HG02588 (cell line): Measurements from ENCODE around the gene IFITM2.
"Not testable (repeated sequence)": the region's sequence is repeated elsewhere in the genome, so short reads cannot be mapped to it uniquely, and the experiment has no call there.

ENCODE experiments used
- ATAC-seq: cut with Tn5 transposase; IDR thresholded peaks from one replicate; pipeline ENCODE4 v1.9.1; 2021; ENCODE audit warnings: mild to moderate bottlenecking, moderate library complexity; ENCODE audit not compliant: unreplicated experiment

The IFITM2 gene

DNA sequence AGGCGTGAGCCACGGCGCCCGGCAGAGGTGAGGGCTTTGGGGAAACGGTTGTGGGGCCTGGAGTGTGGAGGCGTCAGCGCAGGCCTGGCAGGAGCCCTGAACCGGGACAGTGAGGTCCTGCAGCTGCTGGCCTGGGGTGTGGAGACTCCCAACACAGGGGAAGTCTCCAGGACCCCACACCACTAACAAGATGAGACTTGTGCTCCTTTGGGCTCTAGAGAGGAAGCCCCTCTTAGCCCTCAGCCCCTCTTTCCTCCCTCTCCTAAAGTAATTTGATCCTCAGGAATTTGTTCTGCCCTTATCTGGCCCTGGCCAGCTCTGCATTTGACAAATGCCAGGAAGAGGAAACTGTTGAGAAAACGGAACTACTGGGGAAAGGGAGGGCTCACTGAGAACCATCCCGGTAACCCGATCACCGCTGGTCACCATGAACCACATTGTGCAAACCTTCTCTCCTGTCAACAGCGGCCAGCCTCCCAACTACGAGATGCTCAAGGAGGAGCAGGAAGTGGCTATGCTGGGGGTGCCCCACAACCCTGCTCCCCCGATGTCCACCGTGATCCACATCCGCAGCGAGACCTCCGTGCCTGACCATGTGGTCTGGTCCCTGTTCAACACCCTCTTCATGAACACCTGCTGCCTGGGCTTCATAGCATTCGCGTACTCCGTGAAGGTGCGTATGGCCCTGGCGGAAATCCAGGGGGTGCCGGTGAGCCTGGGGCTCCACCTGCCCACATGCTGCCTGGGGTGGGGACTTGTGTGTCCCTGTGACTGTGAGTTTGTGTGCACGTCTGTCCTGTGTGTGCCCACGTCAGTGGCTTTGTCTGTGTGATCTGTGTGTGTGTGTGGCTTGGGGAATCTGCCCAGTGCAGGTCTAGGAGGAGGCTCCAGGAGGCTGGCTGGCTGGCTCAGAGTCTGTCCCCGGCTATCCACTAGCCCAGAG lies at the start of gene IFITM2:
Gene IFITM2, plus strand, starts transcription at position 51 of the 943 bp plus-strand sequence. Its CDS starts 377 bp downstream, at position 428.
- not testable (repeated sequence) for ATAC-seq

GRCh38 chr11:259413-259812 lies 48.2 kb upstream of the IFITM2 start:
- no peak for ATAC-seq

DNA sequence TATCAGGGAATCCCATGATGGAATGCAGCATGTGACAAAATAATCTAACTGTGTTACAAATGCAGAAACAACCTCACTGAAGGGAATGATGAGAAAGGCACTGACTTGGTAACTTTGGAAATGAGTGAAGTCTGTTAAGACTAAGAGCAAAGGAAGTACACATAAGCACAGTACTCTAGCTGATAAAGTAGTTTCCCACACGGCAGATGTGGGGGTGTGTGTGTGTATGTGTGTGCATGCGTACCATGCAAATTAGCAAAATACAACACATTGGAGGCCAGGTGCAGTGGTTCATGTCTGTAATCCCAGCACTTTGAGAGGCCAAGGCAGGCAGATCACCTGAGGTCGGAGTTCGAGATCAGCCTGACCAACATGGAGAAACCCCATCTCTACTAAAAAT lies 46.0 kb upstream of the IFITM2 start:
- ATAC-seq, result no peak

GRCh38 chr11:266676-267439 lies 40.8 kb upstream of the IFITM2 start:
- ATAC-seq, result no peak

DNA sequence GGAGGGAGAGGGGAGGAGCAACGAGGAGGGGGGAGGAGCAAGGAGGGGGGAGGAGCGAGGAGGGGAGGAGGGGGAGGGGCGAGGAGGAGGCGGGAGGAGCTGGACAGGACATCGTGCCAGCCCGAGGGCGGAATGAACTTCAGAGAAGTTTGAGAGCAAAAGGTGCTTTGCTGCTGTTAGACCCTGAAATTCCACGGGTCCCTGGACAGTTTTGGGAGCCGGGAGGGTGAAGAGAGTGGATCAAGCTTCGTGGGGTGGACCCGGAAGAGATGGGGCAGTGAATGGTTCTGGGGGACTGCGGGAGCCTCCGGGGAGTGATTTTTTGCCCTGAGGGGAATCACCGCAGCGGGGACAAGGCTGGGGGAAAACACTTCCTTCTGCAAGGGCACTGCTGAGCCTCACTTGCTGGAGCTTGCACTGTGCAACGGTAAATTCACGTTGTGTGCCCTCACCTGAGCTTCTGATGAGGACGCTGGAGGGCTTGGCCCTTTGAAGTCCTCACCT lies 40.1 kb upstream of the IFITM2 start:
- ATAC-seq, result no peak

- ATAC-seq, result peak; percentile 44
Observed at GRCh38 chr11:268716-269145, 38.9 kb upstream of the IFITM2 start.

DNA sequence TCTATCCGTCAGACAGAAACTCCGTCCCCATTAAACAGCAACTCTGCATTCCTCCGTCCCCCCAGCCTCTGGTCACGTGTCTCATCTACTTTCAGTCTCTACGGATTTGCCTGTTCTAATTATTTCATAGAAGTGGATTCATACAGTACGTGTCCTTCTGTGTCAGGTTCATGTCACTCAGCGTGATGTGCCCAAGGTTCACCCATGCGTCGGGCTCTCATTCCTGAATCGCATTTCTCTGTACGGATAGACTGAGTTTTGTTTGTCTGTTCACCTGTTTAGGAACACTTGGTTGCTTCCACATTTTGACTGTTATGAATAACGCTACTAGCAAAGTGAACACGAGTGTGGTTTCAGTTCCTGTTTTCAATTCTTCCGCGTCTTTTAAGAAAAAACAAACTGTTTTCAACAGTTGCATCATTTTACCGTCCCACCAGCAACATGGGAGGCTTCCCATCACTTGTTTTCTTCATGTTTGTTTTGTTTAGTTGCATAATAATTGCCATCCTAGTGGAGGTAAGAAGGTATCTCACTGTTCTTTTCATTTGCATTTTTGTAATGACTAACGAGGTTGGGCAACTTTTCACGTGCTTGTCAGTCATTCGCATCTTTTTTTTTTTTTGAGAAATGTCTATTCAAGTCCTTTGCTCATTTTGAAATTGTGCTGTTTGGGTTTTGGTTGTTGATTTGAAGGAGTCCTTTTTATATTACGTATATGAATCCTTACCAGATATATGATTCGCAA lies 38.3 kb upstream of the IFITM2 start:
- ATAC-seq, result peak; percentile 72

DNA sequence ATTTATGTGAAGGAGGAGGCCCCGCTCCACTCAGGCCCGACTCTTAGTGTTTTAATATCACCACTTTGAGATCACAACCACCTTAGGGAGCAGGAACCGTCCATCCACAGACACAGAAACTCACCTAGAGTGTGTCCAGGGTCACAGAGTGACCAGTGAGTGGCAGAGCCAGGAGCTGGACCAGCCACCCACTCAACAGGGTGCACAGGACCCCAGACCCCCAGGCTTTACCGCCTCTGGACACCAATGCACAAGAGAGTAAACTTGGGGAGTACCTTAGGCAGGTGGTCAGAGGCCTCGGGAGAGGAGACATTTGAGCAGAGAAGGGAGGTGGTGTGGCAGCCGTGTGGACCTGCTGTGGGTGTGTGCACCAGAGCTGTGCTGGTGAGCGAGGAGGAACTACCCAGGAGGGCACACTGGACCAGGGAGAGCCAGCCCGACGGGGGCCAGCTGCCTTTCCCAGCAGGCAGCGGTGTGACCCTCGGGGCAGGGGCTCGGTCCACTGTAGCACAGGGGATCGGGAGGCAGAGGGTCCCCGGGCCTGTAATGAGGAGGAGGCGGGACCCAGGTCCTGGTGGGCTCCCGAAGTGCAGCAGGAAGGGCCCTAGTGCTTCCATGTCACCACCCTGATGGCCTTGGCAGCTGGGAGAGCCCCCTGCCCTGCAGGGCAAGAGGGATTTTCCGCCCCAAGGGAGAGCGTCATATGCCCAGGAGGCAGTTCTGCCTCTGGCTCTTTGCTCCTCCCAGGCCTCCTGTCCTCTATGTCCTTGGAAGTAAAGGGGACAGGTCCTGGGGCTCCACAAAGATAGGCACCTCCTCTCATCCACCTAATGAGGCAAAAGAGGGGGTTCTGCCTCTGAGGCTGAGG lies 36.9 kb upstream of the IFITM2 start:
- ATAC-seq, result no peak

- ATAC-seq, result no peak
Observed at GRCh38 chr11:271319-271715, 36.3 kb upstream of the IFITM2 start.

- ATAC-seq, result no peak
Observed at GRCh38 chr11:272195-272930, 35.3 kb upstream of the IFITM2 start.

GRCh38 chr11:272931-273198 lies 34.8 kb upstream of the IFITM2 start:
- ATAC-seq, result no peak

DNA sequence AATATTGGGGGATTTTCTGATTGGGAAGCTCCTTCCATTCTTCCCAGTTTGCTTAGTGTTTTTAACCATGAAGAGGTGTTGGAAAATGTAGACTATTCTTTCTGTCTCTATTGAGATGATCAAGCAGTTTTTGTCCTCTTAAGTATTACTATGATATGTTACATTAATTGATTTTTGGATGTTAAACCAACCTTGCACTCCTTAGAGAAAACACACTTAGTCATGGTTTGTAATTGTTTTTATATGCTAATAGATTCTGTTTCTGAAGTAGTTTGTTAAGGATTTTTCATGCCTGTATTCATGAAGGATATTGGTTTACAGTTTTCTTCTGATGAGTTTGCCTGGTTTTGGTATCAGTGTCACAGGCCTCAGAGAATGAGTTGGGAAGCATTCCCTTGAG lies 31.4 kb upstream of the IFITM2 start:
- ATAC-seq, result no peak

GRCh38 chr11:278001-278951 lies 29.3 kb upstream of the IFITM2 start, which contains the start of gene NLRP6:
Gene NLRP6 (plus strand): TSS chr11:278407. CDS start chr11:278570, 163 bp downstream.
- ATAC-seq, result no peak

GRCh38 chr11:279040-279965 lies 28.3 kb upstream of the IFITM2 start:
- ATAC-seq, result no peak

GRCh38 chr11:279966-280705 lies 27.5 kb upstream of the IFITM2 start:
- no peak for ATAC-seq

- no peak for ATAC-seq
Observed at GRCh38 chr11:280706-281485, 26.7 kb upstream of the IFITM2 start.
